Adipose tissue (tissue), 3 donors: Measurements from ENCODE around the gene MEOX2. TPM values are rescaled to one million over a fixed set of nuclear protein-coding genes. Genes with fewer than 3 reads are reported as not detected.

Source experiments
- H3K27ac ChIP-seq: one replicate; pipeline ENCODE4 v1.5.1; 2013; ENCODE audit warnings: low read depth, low read length
- WGBS, 3 donors: extraction: QIAGEN DNeasy Blood & Tissue Kit; methylation state at CpG; one replicate each; pipeline ENCODE4 v1.1.7; 2013; 5-methylcytosine and 5-hydroxymethylcytosine counted together
- polyA plus RNA-seq, 3 donors: library from polyadenylated mRNA; stranded (reverse); fragments of 200-250 nt; gene quantifications; one replicate each; pipeline ENCODE4 v1.2.3, GENCODE V29; 2013
- donor health status: healthy with polysubstance abuse.
- donor health status: Bipolar disorder and iron deficiency.
- donor health status: healthy.

MEOX2 gene
- polyA plus RNA-seq, 3 donors = 1.2 to 13.4 (median 8.9) TPM

GRCh38 chr7:15684111-15684800 is 2.2 kb downstream of the MEOX2 start:
- 41 to 62% (median 50%) methylated on average over 8 of the region's 8 CpGs for WGBS, 3 donors
- no peak overlapping the region for H3K27ac ChIP-seq

GRCh38 chr7:15682751-15683245 is 3.7 kb downstream of the MEOX2 start:
- no peak overlapping the region for H3K27ac ChIP-seq
- WGBS, 3 donors = 48 to 65% (median 60%) methylated on average over 5 of the region's 5 CpGs

- no peak overlapping the region for H3K27ac ChIP-seq
These were observed 4.4 kb downstream of the MEOX2 start for GRCh38 chr7:15682111-15682510.

GRCh38 chr7:15681631-15682030 is 4.9 kb downstream of the MEOX2 start:
- WGBS, 3 donors = 65 to 72% (median 70%) methylated on average over 2 of the region's 2 CpGs
- H3K27ac ChIP-seq = no peak overlapping the region

- WGBS, 3 donors = 66 to 70% (median 67%) methylated on average over 1 of the region's 1 CpG
- no peak overlapping the region for H3K27ac ChIP-seq
These were observed 5.3 kb downstream of the MEOX2 start for GRCh38 chr7:15681186-15681585.

GRCh38 chr7:15680446-15680845 is 6.0 kb downstream of the MEOX2 start:
- H3K27ac ChIP-seq = no peak overlapping the region
- WGBS, 3 donors = 63 to 76% (median 76%) methylated on average over 3 of the region's 3 CpGs

GRCh38 chr7:15679306-15679705 is 7.2 kb downstream of the MEOX2 start:
- WGBS, 3 donors = 64 to 80% (median 76%) methylated on average over 1 of the region's 1 CpG
- no peak overlapping the region for H3K27ac ChIP-seq

- no peak overlapping the region for H3K27ac ChIP-seq
- whole genome bisulfite sequencing, 3 donors = 58 to 78% (median 75%) methylated on average over 3 of the region's 3 CpGs
These were observed 7.8 kb downstream of the MEOX2 start for GRCh38 chr7:15678653-15679052.

GRCh38 chr7:15675379-15675778 is 11.1 kb downstream of the MEOX2 start:
- no peak overlapping the region for H3K27ac ChIP-seq
- WGBS, 3 donors = 78 to 80% (median 80%) methylated on average over 2 of the region's 2 CpGs

- H3K27ac ChIP-seq = no peak overlapping the region
These were observed 11.9 kb downstream of the MEOX2 start for GRCh38 chr7:15674586-15674985.

GRCh38 chr7:15669443-15670090 is 16.9 kb downstream of the MEOX2 start:
- H3K27ac ChIP-seq = no peak overlapping the region
- WGBS, 3 donors = 71 to 75% (median 73%) methylated on average over 10 of the region's 10 CpGs

GRCh38 chr7:15667991-15668390 is 18.5 kb downstream of the MEOX2 start:
- H3K27ac ChIP-seq = no peak overlapping the region
- WGBS, 3 donors = 76 to 93% (median 84%) methylated on average over 5 of the region's 5 CpGs

- WGBS, 3 donors = 31 to 52% (median 42%) methylated on average over 1 of the region's 1 CpG
- no peak overlapping the region for H3K27ac ChIP-seq
These were observed 24.0 kb downstream of the MEOX2 start for GRCh38 chr7:15662451-15662850.

- no peak overlapping the region for H3K27ac ChIP-seq
- WGBS, 3 donors = 60 to 78% (median 68%) methylated on average over 3 of the region's 3 CpGs
These were observed 28.2 kb downstream of the MEOX2 start for GRCh38 chr7:15658247-15658646.

GRCh38 chr7:15652776-15653290 is 33.6 kb downstream of the MEOX2 start:
- WGBS, 3 donors = 38 to 65% (median 62%) methylated on average over 2 of the region's 2 CpGs
- H3K27ac ChIP-seq = no peak overlapping the region

GRCh38 chr7:15651693-15652092 is 34.8 kb downstream of the MEOX2 start:
- WGBS, 3 donors = 23 to 74% (median 68%) methylated on average over 1 of the region's 1 CpG
- no peak overlapping the region for H3K27ac ChIP-seq

- no peak overlapping the region for H3K27ac ChIP-seq
- 44 to 80% (median 78%) methylated on average over 4 of the region's 4 CpGs for WGBS, 3 donors
These were observed 35.7 kb downstream of the MEOX2 start for GRCh38 chr7:15650787-15651186.

- 33 to 64% (median 54%) methylated on average over 5 of the region's 5 CpGs for WGBS, 3 donors
- no peak overlapping the region for H3K27ac ChIP-seq
These were observed 38.0 kb downstream of the MEOX2 start for GRCh38 chr7:15648461-15648961.

GRCh38 chr7:15647309-15647708 is 39.2 kb downstream of the MEOX2 start:
- H3K27ac ChIP-seq = no peak overlapping the region
- 87 to 94% (median 91%) methylated on average over 1 of the region's 1 CpG for WGBS, 3 donors
